Activated CD4-positive, alpha-beta T cell treated with anti-CD3 and anti-CD28 coated beads for 4 hours (primary cell): ENCODE results near the gene UBA5.
A peak's percentile ranks its signal among the peaks of the same experiment; 100 is the strongest.

Source experiments
- DNase-seq, 2 donors: peaks; one replicate each; pipeline ENCODE4 v3.0.0-alpha.2; 2020

UBA5 gene

GRCh38 chr3:132722165-132723023 is 62.3 kb downstream of the UBA5 start, which contains the start of gene NPHP3:
Gene NPHP3 (minus strand): TSS chr3:132722409. CDS start chr3:132722355, 54 bp downstream.
- peak; percentile 98 for DNase-seq

GRCh38 chr3:132723024-132723950 is 63.2 kb downstream of the UBA5 start:
- DNase-seq = no peak

GRCh38 chr3:132726341-132726823 is 66.3 kb downstream of the UBA5 start:
- peak in 1 of 2 donors; percentile 6 for DNase-seq
